Right lobe of liver (tissue), 4 donors: ENCODE data around the gene KDM7A.

Experiments
- CTCF ChIP-seq, 4 donors: fragments of 200-600 bp in 3 of 4; fragments of 450-650 bp in 1 of 4; IDR thresholded peaks; one replicate each; pipeline versions ENCODE4 v1.5.1 to v1.8.0; 2016 to 2022; ENCODE audit warnings: antibody characterized with exemption in 4 of 4, mild to moderate bottlenecking in 2 of 4
- POLR2A ChIP-seq: fragments of 450-650 bp; IDR thresholded peaks from one replicate; pipeline ENCODE4 v1.6.1; 2017; ENCODE audit warnings: antibody characterized with exemption, mild to moderate bottlenecking
- donor health status: DM: no; HTN: no; CAD: no.
- donor health status: DM: no; HTN: no; CAD: no.
- donor health status: DM: no; HTN: yes; CAD: no.

- no peak for TF ChIP-seq CTCF (IDR thresholded peaks at IDR 0.05)
- no peak for TF ChIP-seq POLR2A
Measured at GRCh38 chr7:140049339-140050024, 127.3 kb downstream of the KDM7A start.
